OCI-LY1 (cell line): ENCODE results near the gene OR13J1.

Experiments used
- EZH2 ChIP-seq: fragments of 200-600 bp; sonication (generic), shearing (Covaris generic); IDR thresholded peaks from 2 replicates; pipeline ENCODE4 v1.8.0; 2017; ENCODE audit warnings: borderline replicate concordance, mixed run types, mild to moderate bottlenecking, antibody characterized with exemption, low read length, moderate library complexity, mixed read lengths
- TF ChIP-seq, protein P1 (sequence below): fragments of 200-600 bp; sonication (generic), shearing (Covaris generic); IDR thresholded peaks from 2 replicates; pipeline ENCODE4 v1.5.1; 2017; ENCODE audit warnings: mild to moderate bottlenecking, antibody characterized with exemption, low read length, moderate library complexity, mixed read lengths

DNA sequence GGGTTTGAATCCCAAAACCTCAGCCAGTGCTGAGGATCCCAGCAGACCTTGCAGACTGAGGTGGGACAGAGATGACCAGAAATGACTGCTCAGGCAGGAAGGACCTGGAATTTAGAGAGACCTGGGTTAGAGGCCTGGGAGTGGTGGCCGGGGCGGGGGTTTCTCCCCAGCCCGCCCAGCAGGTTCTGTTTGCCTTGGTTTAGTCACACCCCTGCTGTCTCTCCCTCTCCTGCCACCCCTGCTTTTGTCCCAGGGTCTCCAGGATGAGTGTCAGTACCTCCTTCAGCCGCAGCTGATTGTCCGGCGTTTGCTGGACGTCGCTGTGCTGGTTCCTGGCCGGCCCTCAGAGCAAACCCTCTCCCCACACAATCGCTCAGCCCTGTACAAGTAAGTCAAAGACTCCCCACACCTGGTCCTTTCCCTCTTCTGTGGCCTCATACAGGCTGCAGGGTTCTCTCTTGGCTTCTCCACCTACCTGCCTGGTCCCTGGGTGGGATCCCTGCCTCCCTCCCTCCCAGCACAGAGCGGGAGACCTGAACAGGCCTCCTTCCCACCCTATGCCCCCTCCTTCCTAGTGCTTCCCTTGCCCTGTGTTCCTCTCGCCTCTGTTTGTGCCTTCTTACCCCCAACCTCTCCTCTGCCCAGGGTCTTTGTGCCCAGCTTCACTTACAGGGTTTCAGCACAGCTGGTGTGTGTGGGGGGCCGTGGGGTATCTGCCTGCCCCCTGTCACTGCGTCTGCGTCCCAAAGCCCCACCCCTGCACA, 29.1 kb downstream of the OR13J1 start:
- TF ChIP-seq, protein P1, sequence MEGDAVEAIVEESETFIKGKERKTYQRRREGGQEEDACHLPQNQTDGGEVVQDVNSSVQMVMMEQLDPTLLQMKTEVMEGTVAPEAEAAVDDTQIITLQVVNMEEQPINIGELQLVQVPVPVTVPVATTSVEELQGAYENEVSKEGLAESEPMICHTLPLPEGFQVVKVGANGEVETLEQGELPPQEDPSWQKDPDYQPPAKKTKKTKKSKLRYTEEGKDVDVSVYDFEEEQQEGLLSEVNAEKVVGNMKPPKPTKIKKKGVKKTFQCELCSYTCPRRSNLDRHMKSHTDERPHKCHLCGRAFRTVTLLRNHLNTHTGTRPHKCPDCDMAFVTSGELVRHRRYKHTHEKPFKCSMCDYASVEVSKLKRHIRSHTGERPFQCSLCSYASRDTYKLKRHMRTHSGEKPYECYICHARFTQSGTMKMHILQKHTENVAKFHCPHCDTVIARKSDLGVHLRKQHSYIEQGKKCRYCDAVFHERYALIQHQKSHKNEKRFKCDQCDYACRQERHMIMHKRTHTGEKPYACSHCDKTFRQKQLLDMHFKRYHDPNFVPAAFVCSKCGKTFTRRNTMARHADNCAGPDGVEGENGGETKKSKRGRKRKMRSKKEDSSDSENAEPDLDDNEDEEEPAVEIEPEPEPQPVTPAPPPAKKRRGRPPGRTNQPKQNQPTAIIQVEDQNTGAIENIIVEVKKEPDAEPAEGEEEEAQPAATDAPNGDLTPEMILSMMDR: no peak
- no peak for TF ChIP-seq EZH2
